SK-N-SH (cell line): Measurements from ENCODE around the gene HOXB2. TPM values are rescaled to one million over a fixed set of nuclear protein-coding genes. Genes with fewer than 3 reads are reported as not detected.

Experiments used
- CTCF ChIA-PET: fragments of 300-600, 350-600 bp; formaldehyde crosslinking; extraction: SDS; loops from one replicate; lab custom pipeline; 2021; lab: Yijun Ruan, JAX
- POLR2A ChIA-PET: fragments of 350-600 bp; sonication (Branson Sonifier 250); formaldehyde crosslinking; extraction: SDS; loops from one replicate; lab custom pipeline; 2020; ENCODE audit warnings: antibody characterized with exemption, inconsistent platforms; lab: Yijun Ruan, JAX
- DNase-seq: peaks from one replicate; pipeline ENCODE4 v3.0.0; 2012
- H2AFZ ChIP-seq: fragments of 200-600 bp; sonication (generic); 2 replicates; pipeline ENCODE4 v1.8.1; 2016; ENCODE audit warnings: antibody characterized with exemption, mild to moderate bottlenecking, low read depth
- H3F3A ChIP-seq: fragments of 200-600 bp; sonication (generic); replicated peaks from 2 replicates; pipeline ENCODE3; 2016; ENCODE audit warnings: antibody characterized with exemption, mild to moderate bottlenecking; ENCODE audit not compliant: insufficient read depth
- H3K27ac ChIP-seq, 2 experiments: fragments of 200-500 bp in 1 of 2; fragments of 200-600 bp in 1 of 2; sonication (Bioruptor generic) in 1 of 2; sonication (generic), shearing (Covaris generic) in 1 of 2; 2 replicates each; pipeline versions ENCODE4 v1.5.1 to v1.6.1; 2014 to 2016; ENCODE audit warnings: low read depth in 2 of 2, inconsistent platforms in 1 of 2, low read length in 1 of 2, mild to moderate bottlenecking in 1 of 2, mixed read lengths in 1 of 2
- H3K27me3 ChIP-seq: fragments of 200-600 bp; sonication (generic), shearing (Covaris generic); 2 replicates; pipeline ENCODE4 v1.6.1; 2016; ENCODE audit warnings: mixed run types; ENCODE audit not compliant: insufficient read depth
- H3K36me3 ChIP-seq, 2 experiments: fragments of 200-500 bp in 1 of 2; fragments of 200-600 bp in 1 of 2; sonication (Bioruptor generic) in 1 of 2; sonication (generic) in 1 of 2; replicated peaks in 1 of 2; 2 replicates each; pipeline versions ENCODE3 to v1.5.1; 2014 to 2016; ENCODE audit warnings: low read length in 1 of 2, mild to moderate bottlenecking in 1 of 2; ENCODE audit not compliant: insufficient read depth in 2 of 2, control insufficient read depth in 1 of 2
- H3K4me1 ChIP-seq, 2 experiments: fragments of 200-500 bp in 1 of 2; fragments of 200-600 bp in 1 of 2; sonication (Bioruptor generic) in 1 of 2; sonication (generic), shearing (Covaris generic) in 1 of 2; 2 replicates each; pipeline versions ENCODE4 v1.5.1 to v1.6.1; 2014 to 2016; ENCODE audit warnings: low read depth in 1 of 2, low read length in 1 of 2, mixed run types in 1 of 2; ENCODE audit not compliant: insufficient read depth in 2 of 2, control insufficient read depth in 1 of 2
- H3K4me2 ChIP-seq: fragments of 200-600 bp; sonication (generic), shearing (Covaris generic); 2 replicates; pipeline ENCODE4 v1.6.1; 2017; ENCODE audit warnings: mixed run types
- H3K4me3 ChIP-seq, 2 experiments: fragments of 200-500 bp in 1 of 2; fragments of 200-600 bp in 1 of 2; sonication (Bioruptor generic) in 1 of 2; sonication (generic), shearing (Covaris generic) in 1 of 2; 2 replicates each; pipeline versions ENCODE4 v1.5.1 to v1.8.1; 2014 to 2016; ENCODE audit warnings: low read depth in 2 of 2, inconsistent platforms in 1 of 2, low read length in 1 of 2, mild to moderate bottlenecking in 1 of 2, mixed read lengths in 1 of 2, moderate library complexity in 1 of 2
- H3K79me2 ChIP-seq: fragments of 200-600 bp; sonication (generic); 2 replicates; pipeline ENCODE4 v1.8.1; 2017; ENCODE audit warnings: mild to moderate bottlenecking; ENCODE audit not compliant: insufficient read depth
- H3K9ac ChIP-seq: fragments of 200-600 bp; sonication (generic); 2 replicates; pipeline ENCODE4 v1.6.1; 2017; ENCODE audit warnings: mixed run types
- H3K9me2 ChIP-seq: fragments of 200-600 bp; sonication (generic); 2 replicates; pipeline ENCODE4 v1.6.1; 2017; ENCODE audit warnings: mixed run types
- H3K9me3 ChIP-seq: fragments of 200-600 bp; sonication (generic); 2 replicates; pipeline ENCODE4 v1.6.1; 2017; ENCODE audit warnings: mixed run types, mild to moderate bottlenecking, moderate library complexity
- H4K20me1 ChIP-seq: fragments of 200-600 bp; sonication (generic); 2 replicates; pipeline ENCODE4 v1.6.1; 2017; ENCODE audit warnings: mild to moderate bottlenecking, mixed run types; ENCODE audit not compliant: insufficient read depth
- CHD2 ChIP-seq: fragments of 150-350 bp; IDR thresholded peaks from 2 replicates; pipeline ENCODE4 v1.6.1; 2018; ENCODE audit warnings: low read length; ENCODE audit not compliant: partially characterized antibody
- EP300 ChIP-seq, 2 experiments: IDR thresholded peaks; 2 replicates each; pipeline versions ENCODE4 v1.4.0 to v1.6.1; 2012; ENCODE audit warnings: borderline replicate concordance in 1 of 2, low read depth in 1 of 2, low read length in 1 of 2
- EZH2phosphoT487 ChIP-seq: fragments of 200-600 bp; sonication (generic); IDR thresholded peaks from 2 replicates; pipeline ENCODE4 v1.6.1; 2017; ENCODE audit warnings: low read depth, mixed run types, mild to moderate bottlenecking, antibody characterized with exemption, moderate library complexity, borderline replicate concordance
- GABPA ChIP-seq: IDR thresholded peaks from 2 replicates; pipeline ENCODE4 v1.4.0; 2012; ENCODE audit warnings: low read depth, mild to moderate bottlenecking
- NFIC ChIP-seq: IDR thresholded peaks from 2 replicates; pipeline ENCODE4 v1.4.0; 2012; ENCODE audit warnings: borderline replicate concordance
- RXRA ChIP-seq: IDR thresholded peaks from 2 replicates; pipeline ENCODE4 v1.4.0; 2012; ENCODE audit warnings: low read depth, mild to moderate bottlenecking, borderline replicate concordance
- TAF1 ChIP-seq: IDR thresholded peaks from 2 replicates; pipeline ENCODE4 v1.6.1; 2012; ENCODE audit warnings: low read depth, mild to moderate bottlenecking, low read length, moderate library complexity, borderline replicate concordance
- TEAD4 ChIP-seq: IDR thresholded peaks from 2 replicates; pipeline ENCODE4 v1.4.0; 2012; ENCODE audit warnings: mild to moderate bottlenecking, borderline replicate concordance; ENCODE audit not compliant: insufficient read depth
- USF2 ChIP-seq: fragments of 150-350 bp; IDR thresholded peaks from 2 replicates; pipeline ENCODE4 v1.6.1; 2017; ENCODE audit warnings: antibody characterized with exemption, low read length, low read depth, borderline replicate concordance
- WGBS: methylation state at CpG from one replicate; pipeline ENCODE4 v1.1.6; 2017; ENCODE audit warnings: low lambda C conversion rate; 5-methylcytosine and 5-hydroxymethylcytosine counted together
- polyA plus RNA-seq, 3 experiments: library from polyadenylated mRNA; depleted of rRNA; stranded (reverse); fragments of >200 nt; gene quantifications; 2 replicates each; pipeline ENCODE4 v1.2.3, GENCODE V29; 2012

The HOXB2 gene
- polyA plus RNA-seq, 1 of the 3 experiments (the other 2 are of a cell fraction) = 1.9 TPM

GRCh38 chr17:48515925-48516900, 28.7 kb downstream of the HOXB2 start:
- DNase-seq = no peak
- H3K9me3 ChIP-seq = no peaks in the 10 kb centered on the region
- no peaks in the 10 kb centered on the region for H3K36me3 ChIP-seq
- H3K4me3 ChIP-seq = no peak overlapping the region
- H2AFZ ChIP-seq = no peak overlapping the region
- no peaks in the 10 kb centered on the region for H3K79me2 ChIP-seq
- WGBS = 12% methylated on average over 3 of the region's 3 CpGs
- H3K27ac ChIP-seq = no peak overlapping the region
- no peaks in the 10 kb centered on the region for H4K20me1 ChIP-seq
- no peaks in the 10 kb centered on the region for H3K9me2 ChIP-seq
- H3K4me1 ChIP-seq = no peaks in the 10 kb centered on the region
- ChIA-PET CTCF (interaction anchor here (0.6 to 1.4 kb wide), 2 partner anchors 59 to 136 kb away, joined by 3 to 4 read pairs; no protein-coding TSS in a partner anchor), POLR2A (no interaction called here)
- no peaks in the 10 kb centered on the region for H3F3A ChIP-seq
- TF ChIP-seq CHD2 (no peak), GABPA (no peak), RXRA (no peak), USF2 (no peak), TAF1 (no peak), EZH2phosphoT487 (no peak), NFIC (no peak)
- no peak overlapping the region for H3K4me2 ChIP-seq
- no peak overlapping the region for H3K9ac ChIP-seq
- peaks cover 95% of the 10 kb centered on the region for H3K27me3 ChIP-seq

- H3K79me2 ChIP-seq = no peaks in the 10 kb centered on the region
Measured at GRCh38 chr17:48514477-48514876, 30.4 kb downstream of the HOXB2 start.

More at GRCh38 chr17:48514477-48514876, 30.4 kb downstream of the HOXB2 start:
- 6% methylated on average over 2 of the region's 2 CpGs for WGBS
- H3K36me3 ChIP-seq = no peaks in the 10 kb centered on the region
- H3K9ac ChIP-seq = no peak overlapping the region
- no peak overlapping the region for H2AFZ ChIP-seq
- DNase-seq = no peak
- ChIA-PET CTCF (interaction anchor here (1.2 to 1.3 kb wide), 2 partner anchors 88 to 164 kb away, joined by 3 read pairs; no protein-coding TSS in a partner anchor), POLR2A (no interaction called here)
- no peaks in the 10 kb centered on the region for H3K4me1 ChIP-seq
- H3K4me2 ChIP-seq = no peak overlapping the region
- H3K27me3 ChIP-seq = peaks cover 80% of the 10 kb centered on the region
- no peak overlapping the region for H3K27ac ChIP-seq
- H3K9me2 ChIP-seq = no peaks in the 10 kb centered on the region
- no peaks in the 10 kb centered on the region for H4K20me1 ChIP-seq
- no peaks in the 10 kb centered on the region for H3K9me3 ChIP-seq
- no peak overlapping the region for H3K4me3 ChIP-seq
- no peak for TF ChIP-seq TEAD4
- no peak for TF ChIP-seq EP300 (IDR thresholded peaks at IDR 0.05; ENCODE audit: borderline replicate concordance in 1 of 2, low read depth in 1 of 2, low read length in 1 of 2)
- no peaks in the 10 kb centered on the region for H3F3A ChIP-seq
